ENCODE measurements around the gene PRORP.
"Not testable (repeated sequence)": the region's sequence is repeated elsewhere in the genome, so short reads cannot be mapped to it uniquely, and the experiment has no call there.

PRORP gene

GRCh38 chr14:35121887-35122695 lies at the start of gene PRORP, which contains the start of gene PPP2R3C:
PRORP (plus strand) TSS chr14:35122552; CDS start chr14:35123246, 694 bp downstream.
PPP2R3C (minus strand) TSS chr14:35121990; CDS start chr14:35121959, 31 bp downstream.
- TF ChIP-seq CTCF (conservative IDR thresholded peaks at IDR 0.05) (no peak), ZFX (IDR thresholded peaks at IDR 0.05) (peak; percentile 21; the same call in 1 of the 2 replicates)
- peak within 1 kb of the TSS; percentile 89 for H3K27ac ChIP-seq

DNA sequence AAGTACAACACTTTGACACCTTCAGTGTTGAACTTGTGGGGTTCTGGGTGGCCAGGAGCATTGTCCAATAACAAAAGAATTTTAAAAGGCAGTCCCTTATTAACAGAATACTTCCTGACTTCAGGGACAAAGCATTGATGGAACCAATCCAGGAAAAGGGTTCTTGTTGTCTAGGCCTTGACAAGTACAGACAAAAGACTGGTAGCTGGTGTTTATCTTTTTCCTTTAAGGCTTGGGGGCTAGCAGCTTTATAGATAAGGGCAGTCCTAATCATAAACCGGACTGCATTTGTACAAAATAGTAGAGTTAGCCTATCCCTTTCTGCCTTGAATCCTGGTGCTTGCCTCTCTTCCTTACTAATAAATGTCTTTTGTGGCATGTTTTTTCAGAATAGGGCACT lies 48.9 kb upstream of the PRORP start:
- no peak for TF ChIP-seq CTCF (conservative IDR thresholded peaks at IDR 0.05)
- no peak overlapping the region for H3K27ac ChIP-seq

- TF ChIP-seq CTCF (conservative IDR thresholded peaks at IDR 0.05): no peak
- TF ChIP-seq ZFX (IDR thresholded peaks at IDR 0.05): no peak
- H3K27ac ChIP-seq: no peak overlapping the region
These were observed 44.3 kb upstream of the PRORP start for GRCh38 chr14:35078082-35078481.

DNA sequence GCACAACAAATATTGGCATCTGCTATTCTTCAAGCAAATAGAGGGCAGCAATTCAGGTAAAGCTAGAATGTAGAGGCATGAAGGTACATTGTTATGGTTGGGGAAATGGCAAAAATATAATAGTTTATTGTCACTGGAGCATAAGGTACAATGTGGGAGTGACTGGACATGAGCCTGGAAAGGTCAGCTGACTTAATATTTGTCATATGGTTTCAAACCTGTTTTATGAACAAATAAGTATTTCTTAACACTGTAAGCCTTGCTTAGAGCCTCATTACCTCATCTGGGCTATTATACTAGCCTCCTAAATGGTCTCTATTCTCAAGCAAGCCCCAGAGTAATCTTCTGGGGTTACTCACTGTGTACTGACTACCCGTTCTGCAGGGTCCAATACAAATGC lies 42.6 kb upstream of the PRORP start:
- no peak overlapping the region for H3K27ac ChIP-seq
- TF ChIP-seq ZFX (IDR thresholded peaks at IDR 0.05) (no peak), CTCF (conservative IDR thresholded peaks at IDR 0.05) (no peak)

- H3K27ac ChIP-seq: no peak overlapping the region
- TF ChIP-seq CTCF (conservative IDR thresholded peaks at IDR 0.05) (no peak), ZFX (IDR thresholded peaks at IDR 0.05) (no peak)
These were observed 38.7 kb upstream of the PRORP start for GRCh38 chr14:35083530-35084150.

GRCh38 chr14:35085441-35085840 lies 36.9 kb upstream of the PRORP start:
- TF ChIP-seq CTCF (conservative IDR thresholded peaks at IDR 0.05): no peak
- TF ChIP-seq ZFX (IDR thresholded peaks at IDR 0.05): no peak

DNA sequence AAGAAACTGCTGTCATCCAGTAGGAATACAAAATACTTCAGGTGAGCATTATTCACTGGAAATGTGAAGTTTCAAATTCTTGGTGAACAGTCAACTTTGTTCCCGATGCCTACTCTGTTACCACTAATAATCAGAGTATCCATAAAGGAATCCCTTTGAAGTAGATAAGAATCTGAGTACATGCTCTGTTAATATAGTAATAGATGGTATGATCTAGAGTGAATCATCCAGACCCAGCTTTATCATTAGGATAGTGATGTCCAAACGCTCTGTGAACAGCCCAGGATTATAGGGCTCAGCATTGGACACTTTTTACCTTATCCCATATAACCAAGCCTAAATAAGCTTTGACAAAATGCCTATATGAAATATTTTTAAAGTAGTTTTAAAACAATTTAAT lies 33.8 kb upstream of the PRORP start:
- no peak for TF ChIP-seq CTCF (conservative IDR thresholded peaks at IDR 0.05)
- no peak for TF ChIP-seq ZFX (IDR thresholded peaks at IDR 0.05)
- no peak overlapping the region for H3K27ac ChIP-seq

More at GRCh38 chr14:35085441-35085840, 36.9 kb upstream of the PRORP start:
- no peak overlapping the region for H3K27ac ChIP-seq

GRCh38 chr14:35094645-35095044 lies 27.7 kb upstream of the PRORP start:
- not testable (repeated sequence) for H3K27ac ChIP-seq

Measured in C4-2B (cell line).